Posterior vena cava (tissue), 2 donors: Measurements from ENCODE around the gene TRIM29. TPM values are rescaled to one million over a fixed set of nuclear protein-coding genes. Genes with fewer than 3 reads are reported as not detected.
A peak's percentile ranks its signal among the peaks of the same experiment; 100 is the strongest.

Experiments
- DNase-seq: peaks from one replicate; pipeline ENCODE4 v3.0.0-alpha.2; 2020; ENCODE audit warnings: low spot score
- intact Hi-C, 2 donors: fragments of 100-400 bp; cut with DNase I; formaldehyde crosslinking; loops; one replicate each; pipeline versions ENCODE4 v1.14.1 to v1.14.2; 2022 to 2023
- total RNA-seq, 2 donors: library from RNA; stranded (reverse); fragmentation: NEBNext Ultra II Directional; extraction: Animal tissue kit (Norgen Biotek cat#: 25700); gene quantifications; one replicate each; pipeline ENCODE4 v1.2.1, GENCODE V29; 2021
- donor health status: DM: yes; HTN: yes; CAD: no.
- donor health status: DM: yes; HTN: yes; CAD: no.

Gene TRIM29
- total RNA-seq, 2 donors from 2014 or later, result 8.5 to 8.7 TPM

GRCh38 chr11:120108154-120108784 lies 29.6 kb downstream of the TRIM29 start:
- intact Hi-C loops, result loop anchor here in 1 of 2 donors (5.0 to 10.0 kb wide), 2 partner anchors 441 to 623 kb away; no protein-coding TSS in a partner anchor

GRCh38 chr11:120107692-120108091 lies 30.2 kb downstream of the TRIM29 start:
- intact Hi-C loops, result loop anchor here (2.0 to 10.0 kb wide), 3 partner anchors 440 to 623 kb away; no protein-coding TSS in a partner anchor
- DNase-seq, result no peak

More at GRCh38 chr11:120108154-120108784, 29.6 kb downstream of the TRIM29 start:
- DNase-seq, result peak; percentile 88

DNA sequence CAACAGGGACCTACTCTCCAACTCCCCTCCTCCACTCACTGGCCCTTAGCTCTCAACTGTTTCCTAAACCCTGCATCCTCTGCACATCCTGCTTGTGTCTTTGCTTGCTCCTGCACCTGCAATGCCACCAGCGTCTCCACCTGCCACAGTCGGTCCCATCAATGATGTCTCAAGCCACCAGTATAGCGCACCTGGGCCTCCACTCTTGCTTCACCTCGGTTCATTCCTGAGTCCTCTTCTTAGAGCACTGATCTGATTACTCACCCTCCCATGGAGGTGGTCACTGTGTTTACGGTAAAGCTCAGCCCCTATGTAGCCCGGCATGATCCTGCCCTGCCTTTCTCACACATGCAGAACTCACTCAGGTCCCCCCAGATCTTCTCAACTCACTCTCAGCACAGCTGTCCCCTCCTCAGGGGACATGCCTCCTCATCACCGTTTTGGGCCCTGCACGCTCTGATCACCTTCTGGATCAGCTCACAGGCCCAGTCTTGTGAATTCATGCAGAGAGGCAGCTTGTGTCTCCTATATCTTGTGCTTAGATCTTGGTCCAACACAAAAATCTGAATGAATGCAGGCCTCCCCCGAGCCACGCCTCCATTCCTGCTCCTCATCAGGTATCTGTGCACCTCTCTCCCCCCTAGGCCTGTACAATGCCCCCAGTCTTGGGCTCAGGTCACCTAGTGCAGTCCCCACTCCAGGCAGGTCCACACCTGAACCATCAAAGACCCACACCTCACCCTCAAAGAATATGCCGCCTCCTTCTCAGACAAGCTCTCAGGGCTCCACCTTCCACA lies 31.4 kb downstream of the TRIM29 start:
- intact Hi-C loops, result loop anchor here (2.0 to 10.0 kb wide), 3 partner anchors 439 to 622 kb away; no protein-coding TSS in a partner anchor
- no peak for DNase-seq

DNA sequence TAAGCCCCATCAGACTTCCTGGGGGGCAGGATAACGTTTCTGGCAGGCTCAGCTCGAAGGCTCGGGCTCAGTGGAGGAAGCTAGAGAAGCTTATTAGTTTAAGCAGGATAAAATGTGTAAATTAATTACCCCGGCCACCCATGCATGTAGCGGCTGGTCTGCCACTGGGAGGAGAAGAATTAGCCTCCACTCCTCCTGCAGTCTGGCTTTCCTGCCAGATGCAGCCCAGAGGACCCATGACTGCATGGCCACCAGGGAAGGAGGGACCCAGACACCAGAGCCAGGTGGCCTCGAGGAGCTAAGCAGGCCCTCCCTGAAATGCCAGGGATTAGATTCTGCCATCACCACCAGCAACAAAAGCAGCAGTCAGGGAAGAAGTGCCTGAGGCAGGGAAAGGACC lies 32.3 kb downstream of the TRIM29 start:
- DNase-seq, result no peak
- intact Hi-C loops, result loop anchor here in 1 of 2 donors (5.0 to 10.0 kb wide), 2 partner anchors 438 to 621 kb away; no protein-coding TSS in a partner anchor

DNA sequence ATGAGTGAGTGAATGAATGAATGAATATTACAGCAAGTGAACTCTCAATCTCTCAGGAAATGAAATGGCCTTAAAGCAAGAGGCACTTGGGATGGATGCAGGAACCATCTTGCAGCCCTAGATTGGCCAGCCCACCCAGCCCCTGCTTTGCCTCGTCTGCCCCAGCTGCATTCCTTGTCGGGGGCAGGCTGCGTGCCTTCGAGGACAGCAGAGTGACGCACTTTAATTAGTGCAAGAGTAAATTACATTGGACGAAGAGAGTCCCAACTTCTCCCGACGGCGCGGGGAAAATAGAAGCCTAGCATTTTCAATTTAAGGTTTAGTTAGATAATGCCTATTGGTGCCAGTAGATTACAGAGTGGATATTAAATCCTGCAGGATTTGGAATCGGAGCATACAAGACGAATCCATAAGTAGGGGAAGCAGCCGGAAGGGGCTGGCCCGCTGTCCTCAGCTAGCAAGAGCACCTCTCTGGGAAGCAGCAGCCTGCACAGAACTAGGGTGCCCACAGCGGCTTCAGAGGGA lies 33.8 kb downstream of the TRIM29 start:
- intact Hi-C loops, result loop anchor here in 1 of 2 donors (10.0 kb wide), 1 partner anchor 619 kb away; no protein-coding TSS in a partner anchor
- no peak for DNase-seq

- no peak for DNase-seq
- intact Hi-C loops, result loop anchor here in 1 of 2 donors (10.0 kb wide), 1 partner anchor 618 kb away; no protein-coding TSS in a partner anchor
Measured at GRCh38 chr11:120102864-120103122, 35.1 kb downstream of the TRIM29 start.

DNA sequence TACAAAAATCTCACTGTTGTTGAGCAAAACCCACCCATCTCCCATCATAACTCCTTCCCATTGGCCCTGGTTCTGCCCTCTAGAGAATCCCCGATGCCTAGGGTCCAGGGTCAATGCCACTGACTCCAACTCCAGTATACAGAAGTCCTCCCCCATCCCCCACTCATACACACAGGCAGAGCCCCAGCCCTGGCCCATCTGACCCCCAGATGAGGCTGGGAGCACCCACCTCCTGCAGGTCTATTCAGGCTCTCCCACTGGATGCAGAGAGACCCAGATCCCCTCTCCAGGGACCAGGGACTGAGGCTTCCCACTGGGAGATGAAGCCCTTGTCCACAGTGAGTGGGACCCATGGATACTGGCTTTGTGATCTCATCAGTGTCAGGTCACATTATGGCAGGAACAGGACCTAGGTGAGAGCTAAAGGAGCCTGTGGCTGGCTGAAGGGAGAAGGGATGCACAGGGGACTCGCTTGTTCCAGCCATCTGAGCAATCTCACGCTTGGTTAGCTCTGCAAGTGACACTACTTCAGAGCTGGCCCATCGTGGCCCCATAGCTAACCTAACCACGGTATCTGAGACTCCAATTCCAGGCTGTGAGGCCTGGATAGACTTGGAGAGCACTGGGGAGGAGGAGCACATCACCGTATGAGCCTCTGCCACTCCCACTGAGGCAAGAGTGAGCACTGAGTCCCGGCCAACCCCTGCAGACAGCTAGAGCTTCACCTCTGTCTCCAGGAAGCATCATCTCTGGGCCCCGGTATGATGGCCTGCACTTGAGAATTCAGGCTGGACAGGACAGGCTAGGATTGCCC lies 35.7 kb downstream of the TRIM29 start:
- intact Hi-C loops, result loop anchor here in 1 of 2 donors (10.0 kb wide), 1 partner anchor 617 kb away; no protein-coding TSS in a partner anchor
- no peak for DNase-seq

GRCh38 chr11:120098503-120099020 lies 39.4 kb downstream of the TRIM29 start:
- DNase-seq, result no peak
- intact Hi-C loops, result no loop called here

DNA sequence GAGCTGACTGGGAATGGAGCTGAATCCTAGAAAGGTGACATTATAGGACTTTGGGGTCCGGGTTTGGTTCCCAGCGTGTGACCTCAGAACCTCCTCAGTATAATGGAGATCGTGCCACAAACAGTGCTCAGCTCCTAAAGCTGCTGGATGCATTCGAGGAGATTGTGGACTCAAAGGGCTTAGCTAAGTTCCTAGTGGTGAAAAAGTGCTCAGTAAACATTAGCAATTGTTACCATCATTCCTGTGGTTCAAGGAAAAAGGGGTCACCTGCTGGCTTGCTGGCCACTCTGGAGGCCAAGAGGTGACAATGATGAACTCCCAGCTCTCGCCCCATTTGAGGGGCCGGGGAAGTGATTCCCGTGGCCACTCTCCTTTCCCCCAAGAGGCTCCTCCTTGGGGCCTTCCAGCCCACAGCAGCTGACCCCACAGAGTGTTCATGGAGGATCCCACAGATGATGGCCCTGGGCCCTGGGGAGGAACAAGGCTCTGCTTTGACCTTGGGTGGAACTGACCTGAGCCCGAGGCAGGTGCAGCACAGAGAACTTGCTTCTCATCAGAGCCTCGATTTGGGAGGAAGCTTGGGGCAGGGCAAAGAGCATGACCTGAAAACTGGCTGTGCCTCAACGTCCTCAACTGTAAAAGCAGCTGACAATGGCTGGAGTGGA lies 40.1 kb downstream of the TRIM29 start:
- DNase-seq, result no peak
- intact Hi-C loops, result no loop called here

GRCh38 chr11:120096369-120097191 lies 41.3 kb downstream of the TRIM29 start:
- intact Hi-C loops, result no loop called here
- DNase-seq, result no peak

DNA sequence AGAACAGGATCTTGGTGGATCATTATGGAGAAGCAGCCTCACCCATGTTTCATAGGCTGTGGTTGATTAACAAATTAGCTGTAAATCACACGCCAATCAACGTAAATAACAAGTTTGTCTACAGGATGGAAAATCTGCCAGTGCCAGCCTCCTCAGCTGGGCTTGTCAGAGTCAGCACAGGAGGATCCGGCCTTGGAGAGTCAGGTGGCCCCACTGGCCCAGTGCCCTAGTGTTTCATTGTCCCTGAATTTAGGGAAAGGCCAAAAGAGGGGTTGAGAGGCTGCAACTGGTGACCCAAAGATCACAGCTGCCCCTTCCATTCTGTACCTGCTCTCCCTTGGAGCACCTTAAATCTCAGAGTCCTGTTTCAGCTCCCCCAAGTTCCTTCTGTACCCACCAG lies 42.4 kb downstream of the TRIM29 start:
- no peak for DNase-seq

GRCh38 chr11:120091701-120092100 lies 46.2 kb downstream of the TRIM29 start:
- intact Hi-C loops, result no loop called here

More for the DNA sequence above, 42.4 kb downstream of the TRIM29 start:
- intact Hi-C loops, result no loop called here

DNA sequence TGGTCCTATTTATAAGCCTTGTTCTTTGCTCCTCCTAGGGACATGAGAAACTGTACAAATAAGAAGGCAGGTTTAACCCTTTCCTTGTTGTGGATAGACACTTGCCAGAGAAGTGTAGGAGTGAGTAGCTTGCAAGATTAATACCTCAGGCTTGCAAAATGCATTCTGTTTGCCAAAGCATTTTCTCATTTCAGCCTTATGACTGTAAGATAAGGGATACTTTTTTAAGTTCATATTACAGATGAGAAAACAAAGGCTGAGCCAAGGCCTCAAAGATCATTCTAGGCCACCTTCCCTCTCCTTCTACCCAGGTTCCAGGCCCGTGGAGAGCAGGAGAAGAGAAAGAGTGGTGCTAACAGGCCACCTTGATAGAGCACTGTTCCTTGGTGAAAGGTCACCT lies 46.8 kb downstream of the TRIM29 start:
- intact Hi-C loops, result no loop called here
- no peak for DNase-seq

More at GRCh38 chr11:120091701-120092100, 46.2 kb downstream of the TRIM29 start:
- peak; percentile 74 for DNase-seq

DNA sequence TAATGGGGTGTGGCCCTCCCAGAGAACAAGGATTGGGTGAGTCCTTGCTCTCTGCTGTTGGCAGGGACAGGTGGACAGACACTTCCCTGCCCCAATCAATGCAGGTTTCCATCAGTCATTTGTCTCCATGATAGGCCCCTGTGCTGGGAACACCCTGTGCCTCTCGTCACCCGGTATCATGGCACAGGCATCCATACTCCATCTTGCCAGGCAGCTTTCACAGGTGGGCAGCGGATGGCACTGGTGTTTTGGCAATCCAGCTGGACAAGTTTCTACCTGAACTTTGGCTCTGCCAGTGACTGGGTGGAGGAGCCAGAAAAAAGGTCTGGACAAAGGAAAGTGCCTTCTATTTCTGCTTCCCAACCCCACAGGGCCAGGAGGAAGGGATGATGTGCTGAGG lies 47.5 kb downstream of the TRIM29 start:
- intact Hi-C loops, result no loop called here
- peak; percentile 55 for DNase-seq

DNA sequence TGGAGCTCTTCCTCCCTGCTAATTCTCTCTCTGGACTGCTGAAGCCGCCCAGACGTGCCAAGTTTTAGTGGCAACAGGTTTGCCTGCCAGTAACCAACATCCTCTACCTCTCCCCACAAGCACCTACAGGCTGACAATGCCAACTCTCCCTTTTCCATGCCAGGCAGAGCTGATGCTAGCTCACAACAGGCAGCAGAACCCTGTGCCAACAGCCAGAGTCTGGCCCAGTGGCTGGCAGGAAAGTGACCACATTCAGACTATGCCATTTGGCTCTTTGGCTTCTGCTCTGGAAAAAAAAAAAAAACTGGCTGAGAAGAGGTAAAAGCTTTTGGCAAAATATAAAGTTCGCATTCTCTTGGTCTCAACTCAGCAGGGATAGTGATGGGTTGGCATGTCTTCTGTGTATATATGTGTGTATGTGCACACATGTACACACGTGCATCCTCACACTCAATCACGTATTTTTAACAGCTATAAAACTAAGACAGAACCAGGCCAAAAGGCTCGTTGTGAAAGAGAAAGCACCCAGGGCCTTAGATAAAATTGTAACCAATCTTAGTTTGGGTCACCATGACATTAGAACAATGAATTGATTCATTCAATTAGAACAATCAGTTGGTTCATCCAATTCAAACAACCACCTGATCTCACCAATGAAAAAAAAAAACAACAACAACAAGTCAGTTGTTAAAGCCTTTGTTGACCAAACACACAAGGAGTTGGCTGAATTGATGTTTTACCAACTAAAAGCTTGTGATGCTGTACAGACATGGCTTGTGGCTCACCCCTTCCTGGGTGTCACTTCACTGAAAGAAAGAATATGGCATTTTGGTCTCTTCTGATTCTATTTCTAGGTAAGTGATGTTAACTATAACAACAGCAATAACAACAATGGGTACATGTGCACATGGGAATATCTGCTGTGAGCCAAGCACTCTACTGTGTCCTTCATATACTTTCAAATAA lies 48.6 kb downstream of the TRIM29 start:
- intact Hi-C loops, result no loop called here
- DNase-seq, result peak; percentile 20

- peak; percentile 40 for DNase-seq
- intact Hi-C loops, result no loop called here
Measured at GRCh38 chr11:120088056-120088455, 49.9 kb downstream of the TRIM29 start.

DNA sequence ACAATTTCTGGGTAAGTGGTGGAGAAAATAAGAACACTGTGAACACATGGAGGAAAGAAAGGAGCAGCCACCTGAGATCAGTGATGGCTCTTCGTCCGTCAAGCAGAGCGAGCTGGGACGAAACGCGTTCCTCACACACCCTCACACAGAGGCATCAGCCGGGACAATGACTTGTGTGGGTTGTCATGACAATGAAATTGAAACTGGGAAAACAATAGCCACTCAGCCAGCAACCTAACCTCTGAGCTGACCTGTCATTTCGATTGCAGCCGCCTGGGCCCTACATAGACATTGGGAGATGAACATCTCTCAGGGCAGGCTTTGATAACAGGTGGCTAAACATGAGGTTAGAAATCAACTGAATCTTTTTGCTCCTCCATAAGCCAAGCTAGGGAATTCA lies 51.3 kb downstream of the TRIM29 start:
- intact Hi-C loops, result no loop called here
- peak; percentile 38 for DNase-seq
